HG03139 (cell line): Measurements from ENCODE around the gene LSAMP.

Experiments used
- ATAC-seq: cut with Tn5 transposase; IDR thresholded peaks from one replicate; pipeline ENCODE4 v1.9.1; 2021; ENCODE audit not compliant: unreplicated experiment

LSAMP gene

DNA sequence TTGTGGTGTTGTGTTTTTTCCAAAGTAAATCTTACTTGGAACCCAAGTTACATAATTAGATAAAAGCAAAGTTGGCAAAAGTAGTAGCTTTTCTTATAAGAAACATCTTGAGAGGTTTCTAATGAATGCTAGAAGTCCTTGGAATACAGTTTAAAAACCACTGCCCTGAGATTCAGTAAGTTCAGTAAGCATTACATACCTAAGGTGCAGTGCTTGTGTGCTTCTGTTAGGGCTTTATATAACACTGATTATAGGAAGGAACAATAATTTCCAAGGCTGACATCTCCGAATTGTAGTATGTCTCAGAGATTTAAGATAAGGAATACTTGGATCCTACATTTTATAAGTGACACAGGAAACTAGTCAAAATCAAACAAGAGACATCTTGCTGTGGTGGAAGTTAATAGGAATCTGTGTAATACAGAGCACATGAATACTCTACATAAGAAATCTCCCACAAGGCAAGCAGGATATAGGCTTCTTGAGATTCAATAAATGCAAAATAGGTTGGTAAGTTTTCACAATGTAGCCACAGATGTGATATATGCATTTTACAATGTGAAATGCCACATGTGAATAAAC is 268.2 kb downstream of the LSAMP start:
- no peak for ATAC-seq

- no peak for ATAC-seq
These were observed 279.2 kb downstream of the LSAMP start for GRCh38 chr3:116166121-116166520.

- no peak for ATAC-seq
These were observed 279.6 kb downstream of the LSAMP start for GRCh38 chr3:116165641-116166040.

DNA sequence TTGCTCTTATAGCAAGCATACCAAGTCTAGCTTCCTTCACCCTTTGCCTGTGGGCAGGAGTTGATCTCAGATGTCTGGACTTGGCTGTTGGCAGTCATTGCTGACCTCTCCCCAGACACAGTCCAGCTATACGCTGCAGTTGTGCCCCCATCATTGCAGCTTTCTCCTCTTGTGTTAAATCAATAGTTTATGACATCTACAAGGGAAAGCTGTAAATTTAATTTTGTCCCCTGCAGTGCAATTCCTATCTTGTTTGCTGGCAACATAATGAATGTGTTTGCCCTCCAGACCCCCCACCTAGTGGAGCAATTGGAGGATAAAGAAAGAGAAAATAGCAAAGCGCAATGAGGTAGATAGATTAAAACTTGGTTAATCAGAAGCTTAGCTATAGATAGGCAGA is 280.2 kb downstream of the LSAMP start:
- no peak for ATAC-seq

DNA sequence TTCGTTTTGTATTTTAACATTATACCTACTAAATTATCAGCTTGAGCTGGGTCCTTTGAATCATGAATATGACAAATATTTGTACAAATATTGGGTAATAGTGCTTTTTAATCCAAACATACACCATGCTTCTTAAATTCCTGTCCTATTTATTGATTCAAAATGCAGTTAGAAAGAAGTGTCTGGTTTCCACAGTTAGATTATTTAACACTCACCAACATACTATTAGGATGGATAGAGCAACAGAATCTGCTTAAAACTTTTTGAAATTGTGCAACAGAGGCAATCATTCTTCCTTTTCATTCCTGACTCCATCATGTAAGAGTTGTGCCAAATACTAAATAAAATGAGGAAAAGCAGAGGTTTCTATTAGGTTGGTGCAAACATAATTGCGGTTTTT is 281.2 kb downstream of the LSAMP start:
- ATAC-seq, result no peak

DNA sequence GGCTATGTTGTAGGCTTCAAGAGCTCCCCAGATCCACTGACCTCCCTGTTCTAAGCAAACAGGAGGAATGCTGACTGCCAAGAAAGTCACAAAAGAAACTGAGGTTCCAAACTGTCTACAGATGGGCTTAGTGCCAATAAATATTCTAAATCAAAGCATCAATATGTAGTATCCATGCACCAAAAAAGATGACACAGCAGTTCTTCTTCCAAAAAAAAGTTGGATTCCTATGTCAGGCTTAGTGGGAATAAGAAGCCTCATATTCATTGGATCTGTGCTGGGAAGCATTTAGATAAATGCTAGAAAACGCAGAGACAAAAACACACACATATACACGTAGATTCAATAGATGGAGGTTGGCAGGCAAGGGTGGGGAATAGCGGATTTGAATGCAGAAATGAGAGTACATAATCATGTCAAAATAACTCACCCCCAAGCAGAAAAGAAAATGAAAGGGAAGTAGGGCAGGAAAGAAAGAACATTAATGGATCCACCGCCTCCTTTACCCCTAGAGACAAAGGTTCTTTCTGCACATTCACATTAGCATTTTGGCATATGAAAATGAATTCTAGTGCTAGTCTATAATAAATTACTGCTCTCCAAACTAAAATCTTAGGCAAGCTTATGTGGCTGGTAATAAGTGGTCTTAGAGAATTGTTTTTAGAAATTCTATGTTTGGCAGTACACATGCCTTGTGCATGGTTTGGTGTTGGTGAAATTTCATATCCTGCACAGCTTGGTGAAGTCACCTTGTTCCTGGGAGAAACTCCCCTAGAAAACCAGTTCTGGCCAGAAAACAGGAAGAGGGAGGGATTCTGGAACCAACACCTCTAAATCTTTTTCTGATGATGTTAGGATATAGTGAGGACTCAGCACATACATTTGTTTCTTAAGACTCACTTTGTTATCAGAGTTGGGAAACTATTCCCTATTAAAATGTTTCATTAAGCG is 283.4 kb downstream of the LSAMP start:
- ATAC-seq, result no peak

DNA sequence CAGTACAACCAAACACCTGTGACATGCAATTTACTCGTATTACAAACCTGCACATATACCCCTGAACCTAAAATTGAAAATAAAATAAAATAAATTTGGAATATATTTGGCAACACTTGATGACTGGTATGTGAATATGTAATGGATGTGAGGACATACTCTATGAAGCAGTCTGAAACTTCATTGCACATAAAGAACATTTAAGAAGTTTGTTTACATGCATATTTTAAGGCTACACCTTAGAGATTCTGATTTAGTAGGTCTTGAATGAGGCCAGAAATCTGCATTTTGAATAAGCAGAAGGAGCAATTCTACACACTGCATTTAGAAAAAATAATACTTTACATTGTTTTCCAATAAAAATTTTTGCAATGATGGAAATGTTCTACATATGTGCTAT is 284.7 kb downstream of the LSAMP start:
- ATAC-seq, result no peak

- no peak for ATAC-seq
These were observed 289.4 kb downstream of the LSAMP start for GRCh38 chr3:116155841-116156240.

- ATAC-seq, result no peak
These were observed 290.9 kb downstream of the LSAMP start for GRCh38 chr3:116154389-116154788.

DNA sequence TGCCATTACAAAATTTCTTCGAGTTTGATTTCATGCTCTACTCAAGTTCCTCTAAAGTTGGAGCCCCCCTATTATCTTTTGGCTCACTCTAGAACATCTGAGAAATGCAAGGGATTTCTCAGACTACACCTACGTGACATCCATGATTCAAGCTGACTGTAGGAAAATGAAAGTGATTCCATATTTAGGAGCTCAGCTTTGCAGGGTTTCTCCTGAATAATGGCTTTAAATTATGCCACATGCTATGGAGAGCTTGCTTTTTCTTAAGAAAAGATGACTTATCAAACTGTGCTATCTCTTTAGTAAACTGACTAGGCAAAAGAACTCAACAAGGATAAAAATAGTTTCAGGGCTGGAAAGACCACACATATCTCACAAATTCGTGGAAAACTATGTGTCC is 292.1 kb downstream of the LSAMP start:
- ATAC-seq, result no peak

DNA sequence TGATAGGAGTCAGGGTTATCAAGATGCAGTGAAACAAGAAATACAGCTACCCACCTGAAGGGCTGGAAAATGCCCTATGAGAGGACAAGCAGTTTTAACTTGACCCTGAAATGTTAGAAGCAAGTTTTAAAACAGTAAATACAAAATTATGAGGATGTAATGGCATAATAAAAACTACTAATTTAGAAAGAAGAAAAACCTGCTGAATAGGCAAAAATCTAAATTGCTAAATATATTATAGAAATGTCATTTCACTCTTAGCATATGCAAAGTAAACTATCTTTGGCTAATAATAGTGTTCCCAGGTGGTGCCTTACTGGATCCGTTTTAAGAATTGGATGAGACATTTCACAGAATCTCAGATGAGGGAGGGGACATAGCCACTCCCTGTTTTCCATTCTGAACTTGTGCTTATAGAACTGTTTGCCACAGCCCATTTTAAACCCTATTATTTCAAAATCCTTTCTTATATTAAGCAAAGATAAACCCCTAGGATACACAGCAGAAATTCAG is 294.6 kb downstream of the LSAMP start:
- ATAC-seq, result no peak

DNA sequence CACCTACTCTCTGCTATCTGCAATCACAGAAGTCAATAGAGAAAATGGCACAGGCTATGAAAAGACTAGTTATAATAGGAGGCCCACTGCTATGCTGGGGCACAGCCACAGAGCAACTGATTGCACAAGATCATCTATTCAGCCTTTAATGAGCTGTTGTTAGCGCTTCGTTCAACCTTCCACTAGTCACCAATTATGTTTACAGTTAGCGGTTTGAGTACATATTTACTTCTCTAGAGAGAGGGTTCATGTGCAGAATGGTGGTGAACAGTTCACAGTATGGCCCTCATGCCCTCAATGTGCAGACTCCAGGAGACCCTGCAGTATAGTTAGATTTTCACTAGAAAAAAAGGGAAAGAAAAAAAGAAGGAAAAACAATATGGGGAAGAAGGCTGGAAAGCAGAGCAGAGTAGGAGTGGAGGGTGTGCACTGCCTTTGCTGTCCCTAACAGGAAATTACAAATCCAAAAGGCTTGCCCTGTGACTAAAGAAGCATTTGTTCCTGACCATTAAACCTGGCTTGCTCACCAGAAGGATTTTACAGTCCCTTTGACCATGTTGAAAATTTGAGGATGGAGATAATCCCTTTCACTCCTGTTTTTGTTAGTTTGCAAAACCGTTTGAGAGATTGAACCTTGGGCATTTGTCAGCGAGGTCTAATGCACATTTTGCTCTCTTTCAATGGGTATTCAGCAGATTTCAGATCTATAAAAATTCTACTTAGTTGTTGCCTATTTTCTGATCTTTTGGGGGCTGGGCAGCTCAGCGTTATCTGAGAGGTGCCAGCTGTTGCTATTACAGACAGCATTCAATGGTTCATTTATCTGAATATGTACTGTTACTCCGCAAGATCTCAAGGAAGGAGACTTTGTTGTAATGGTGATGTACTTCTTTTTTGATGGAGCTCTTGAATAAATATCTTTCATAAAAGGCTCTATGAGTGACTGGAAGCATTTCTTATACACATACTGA is 296.1 kb downstream of the LSAMP start:
- no peak for ATAC-seq

DNA sequence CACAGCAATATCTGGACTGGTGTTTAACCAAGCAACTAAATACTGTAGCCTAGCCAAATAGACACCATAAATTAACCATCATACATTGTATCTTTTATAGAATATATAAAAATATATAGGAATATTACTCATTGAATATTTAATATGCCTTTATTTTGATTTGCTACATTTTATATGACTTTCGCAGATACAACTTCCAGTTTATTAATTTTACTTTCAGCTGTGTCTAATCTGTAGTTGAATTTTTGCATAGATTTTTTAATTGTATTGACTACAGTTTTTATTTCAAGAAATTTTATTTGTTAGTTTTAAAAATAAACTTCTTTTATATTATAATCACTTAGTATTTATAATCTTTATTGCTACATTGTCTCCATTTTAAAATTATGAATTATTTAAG is 299.7 kb downstream of the LSAMP start:
- no peak for ATAC-seq

- ATAC-seq, result no peak
These were observed 303.6 kb downstream of the LSAMP start for GRCh38 chr3:116141724-116142123.

GRCh38 chr3:116140100-116140689 is 305.1 kb downstream of the LSAMP start:
- ATAC-seq, result no peak

DNA sequence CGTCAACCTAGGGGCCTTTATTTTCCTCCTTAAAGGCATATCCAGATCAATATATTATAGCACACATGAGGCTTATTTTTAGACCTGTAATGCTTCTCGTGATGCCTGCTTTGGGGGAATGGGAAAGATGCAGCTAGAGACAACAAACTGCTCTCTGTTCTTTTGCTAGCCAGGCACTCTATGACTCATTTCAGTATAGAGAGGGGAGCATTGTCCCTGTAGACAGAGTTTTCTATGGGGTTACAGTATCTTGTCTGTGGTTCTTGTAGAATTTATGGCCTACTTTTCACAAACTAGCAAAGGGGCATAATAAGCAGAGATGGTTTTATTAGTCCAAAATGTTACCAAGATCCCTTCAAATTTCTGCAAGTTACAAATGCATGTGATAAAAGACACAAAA is 305.6 kb downstream of the LSAMP start:
- ATAC-seq, result no peak

GRCh38 chr3:116135457-116136085 is 309.7 kb downstream of the LSAMP start:
- ATAC-seq, result no peak

GRCh38 chr3:116129187-116129946 is 315.9 kb downstream of the LSAMP start:
- no peak for ATAC-seq

DNA sequence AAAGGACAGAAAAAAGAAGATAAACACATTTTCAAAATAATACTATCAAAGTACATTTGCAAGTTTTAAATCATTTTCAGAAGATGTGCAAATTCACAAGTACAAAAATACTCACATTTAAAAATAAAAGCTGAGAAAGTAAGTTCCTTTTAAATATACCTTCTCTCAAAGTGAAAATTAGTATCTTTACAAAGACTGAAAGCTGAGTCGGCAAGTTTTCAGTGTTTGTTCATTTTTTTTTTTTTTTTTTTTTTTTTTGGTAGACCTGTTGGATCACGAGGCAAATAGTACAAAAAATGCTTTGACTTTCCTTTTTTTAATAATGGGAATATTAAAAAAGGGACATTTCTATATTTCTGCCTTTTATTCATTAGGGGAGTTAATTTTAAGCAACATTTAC is 317.8 kb downstream of the LSAMP start:
- ATAC-seq, result no peak

GRCh38 chr3:116124166-116124565 is 321.1 kb downstream of the LSAMP start:
- ATAC-seq, result no peak
